Testis (tissue), 2 donors: Measurements from ENCODE around the gene CCNY.

ENCODE experiments used
- CTCF ChIP-seq, 3 experiments: fragments of 450-650 bp in 2 of 3; fragments of 200-600 bp in 1 of 3; sonication (generic) in 1 of 3; IDR thresholded peaks; one replicate each; pipeline ENCODE4 v1.5.1; 2016 to 2019; ENCODE audit warnings: antibody characterized with exemption in 3 of 3, mild to moderate bottlenecking in 2 of 3, moderate library complexity in 1 of 3
- POLR2A ChIP-seq: fragments of 450-650 bp; IDR thresholded peaks from one replicate; pipeline ENCODE4 v1.6.1; 2017; ENCODE audit warnings: antibody characterized with exemption, mild to moderate bottlenecking, moderate library complexity

GRCh38 chr10:35322636-35323035 is 13.7 kb upstream of the CCNY start:
- TF ChIP-seq CTCF (IDR thresholded peaks at IDR 0.05) (no peak), POLR2A (no peak)
